22Rv1 (cell line): ENCODE measurements around the gene MTX1.

ENCODE experiments used
- H3K27ac ChIP-seq: fragments of 450-650 bp; 2 replicates; pipeline ENCODE4 v1.5.1; 2017
- CTCF ChIP-seq: fragments of 450-650 bp; IDR thresholded peaks from 2 replicates; pipeline ENCODE4 v1.5.1; 2017; ENCODE audit warnings: mild to moderate bottlenecking
- ZFX ChIP-seq: fragments of 450-650 bp; IDR thresholded peaks from 2 replicates; pipeline ENCODE4 v1.6.1; 2017; ENCODE audit warnings: antibody characterized with exemption, borderline replicate concordance

The MTX1 gene

GRCh38 chr1:155250246-155250632 is 41.7 kb downstream of the MTX1 start:
- peak overlapping the region; percentile 42; the same call in 1 of the 2 replicates for H3K27ac ChIP-seq
- TF ChIP-seq CTCF (no peak), ZFX (no peak)

- TF ChIP-seq CTCF (peak; percentile 100), ZFX (no peak)
- H3K27ac ChIP-seq, result peak overlapping the region; percentile 42
Observed at GRCh38 chr1:155250633-155251449, 42.3 kb downstream of the MTX1 start.

- H3K27ac ChIP-seq, result peak overlapping the region; percentile 42
- TF ChIP-seq ZFX (no peak), CTCF (no peak)
Observed at GRCh38 chr1:155251566-155251965, 43.1 kb downstream of the MTX1 start.

- no peak overlapping the region for H3K27ac ChIP-seq
- 0 out of 2 replicates have a peak, but pooled peaks have one; percentile 5 for TF ChIP-seq CTCF
- no peak for TF ChIP-seq ZFX
Observed at GRCh38 chr1:155253208-155253607, 44.7 kb downstream of the MTX1 start.

GRCh38 chr1:155253797-155254196 is 45.3 kb downstream of the MTX1 start:
- no peak for TF ChIP-seq ZFX
- TF ChIP-seq CTCF, result no peak
- H3K27ac ChIP-seq, result peak overlapping the region; percentile 70

GRCh38 chr1:155254228-155254713 is 45.8 kb downstream of the MTX1 start:
- no peak for TF ChIP-seq ZFX
- TF ChIP-seq CTCF, result no peak
- H3K27ac ChIP-seq, result peak overlapping the region; percentile 70

- TF ChIP-seq ZFX (no peak), CTCF (no peak)
- peak overlapping the region; percentile 70 for H3K27ac ChIP-seq
Observed at GRCh38 chr1:155254714-155255242, 46.3 kb downstream of the MTX1 start.
